NCI-H748 (cell line): ENCODE data around the gene RSU1.

Experiments used
- DNase-seq: peaks from one replicate; lab custom pipeline; 2025; ENCODE audit not compliant: unreplicated experiment; lab: John Stamatoyannopoulos, UW

Gene RSU1

DNA sequence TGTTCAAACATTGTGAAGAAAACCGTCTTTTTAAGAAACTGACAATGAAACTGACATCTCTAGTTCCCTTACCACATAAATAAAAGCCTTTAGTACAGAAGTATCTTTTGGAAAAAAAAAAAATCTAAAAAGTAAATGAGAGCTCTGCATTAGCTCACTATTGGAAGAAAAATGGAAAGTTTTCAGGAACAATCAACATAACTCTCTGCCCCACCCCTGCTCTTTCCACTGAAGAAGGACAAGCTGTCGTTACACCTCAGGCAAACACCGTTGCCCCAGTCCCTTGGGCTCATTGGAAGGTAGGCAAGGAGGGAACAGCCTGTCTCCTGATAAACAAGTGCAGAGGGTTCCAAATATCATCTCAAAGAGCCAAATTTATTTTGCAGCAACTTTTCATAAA is 273.1 kb downstream of the RSU1 start:
- no peak for DNase-seq
